IPS-NIHi11 (cell line): ENCODE measurements around the gene HOXA3.

Experiments
- DNase-seq: peaks from one replicate; pipeline ENCODE4 v3.0.0; 2012; ENCODE audit warnings: mixed read lengths, low spot score

Gene HOXA3

DNA sequence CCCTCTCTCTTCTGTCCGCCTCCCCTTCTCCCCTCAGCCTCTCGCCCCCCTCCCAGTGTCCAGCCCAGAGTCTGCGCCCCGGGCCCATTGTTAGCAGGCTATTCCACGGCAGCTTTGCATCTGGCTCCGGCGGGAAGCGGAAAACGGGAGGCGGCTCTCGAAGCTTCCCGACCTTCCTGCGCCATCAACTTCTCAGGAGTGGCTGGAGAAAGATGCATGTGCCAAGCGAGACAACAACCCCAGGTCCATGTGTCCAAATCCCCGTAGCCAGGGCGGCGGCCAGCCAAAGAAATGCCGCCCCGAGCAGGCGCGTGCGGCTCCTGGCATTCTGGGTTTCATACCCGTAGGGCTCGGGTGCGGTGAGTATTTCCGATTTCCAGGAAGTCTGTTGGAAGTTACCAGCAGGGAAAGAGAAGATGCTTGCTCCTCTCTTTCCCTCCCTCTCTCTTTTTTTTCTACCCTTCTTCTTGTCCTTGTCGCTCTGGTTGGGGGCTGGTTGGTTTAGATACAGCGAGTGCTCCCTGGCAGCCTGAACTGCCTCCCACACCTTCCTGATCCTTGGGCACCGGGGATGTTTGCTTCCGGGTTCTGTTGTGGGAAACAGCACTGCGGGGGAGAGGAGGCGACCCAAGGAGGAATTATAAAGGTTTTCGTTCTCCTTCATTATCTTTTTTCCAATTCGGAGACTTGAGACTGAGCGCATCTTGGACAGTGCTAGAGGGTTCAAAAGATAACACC lies 48.7 kb downstream of the HOXA3 start:
- no peak for DNase-seq

DNA sequence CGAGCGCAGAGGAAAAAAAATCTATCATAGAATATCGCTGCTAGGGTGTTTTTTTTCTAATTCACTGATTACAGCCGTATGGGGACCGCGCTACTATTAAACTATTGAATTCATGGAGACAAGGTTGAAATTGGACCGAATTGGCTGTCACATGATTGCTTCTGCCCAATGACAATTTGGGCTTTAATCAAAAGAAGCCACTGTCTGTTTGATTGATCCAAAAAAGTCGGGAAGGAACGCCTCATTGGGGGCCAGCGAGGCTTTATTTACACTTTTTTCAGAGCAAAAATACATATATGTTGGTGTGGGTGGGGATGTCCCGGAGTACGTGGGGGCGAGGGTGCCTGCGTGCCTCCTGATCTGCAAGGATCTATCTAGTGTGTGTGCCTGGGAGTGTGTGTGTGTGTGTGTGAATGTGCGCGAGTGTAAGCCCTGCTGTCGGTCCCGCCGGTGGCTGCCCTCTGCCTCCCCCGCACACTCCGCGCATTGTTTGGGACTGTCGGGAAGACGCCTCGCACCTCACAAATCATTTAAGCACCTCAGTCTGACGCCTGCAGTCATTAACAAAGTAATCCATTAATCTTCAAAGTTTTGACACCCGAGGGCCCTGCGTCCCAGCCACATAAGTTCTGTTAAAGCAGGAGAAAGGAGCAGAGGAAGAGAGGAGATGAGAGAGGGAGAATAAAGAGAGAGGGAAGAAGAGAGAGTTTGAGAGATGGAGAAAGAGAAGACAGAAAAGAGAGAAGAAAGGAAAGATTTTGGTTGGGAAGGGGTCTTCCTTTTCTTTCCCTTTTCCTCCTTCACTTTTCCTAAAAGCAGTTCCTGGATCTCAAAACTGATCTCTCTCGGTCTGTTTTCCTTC lies 49.6 kb downstream of the HOXA3 start, which contains the start of gene HOXA2:
HOXA2 (minus strand) TSS at position 103 of the 862 bp plus-strand sequence. CDS start 183 bp downstream, outside the sequence.
- no peak for DNase-seq

GRCh38 chr7:27101957-27102580 lies 50.3 kb downstream of the HOXA3 start:
- DNase-seq, result no peak

- DNase-seq, result no peak
These were observed 51.0 kb downstream of the HOXA3 start for GRCh38 chr7:27101171-27101956.

GRCh38 chr7:27100694-27101170 lies 51.7 kb downstream of the HOXA3 start:
- no peak for DNase-seq

- DNase-seq, result no peak
These were observed 52.7 kb downstream of the HOXA3 start for GRCh38 chr7:27099453-27100370.

DNA sequence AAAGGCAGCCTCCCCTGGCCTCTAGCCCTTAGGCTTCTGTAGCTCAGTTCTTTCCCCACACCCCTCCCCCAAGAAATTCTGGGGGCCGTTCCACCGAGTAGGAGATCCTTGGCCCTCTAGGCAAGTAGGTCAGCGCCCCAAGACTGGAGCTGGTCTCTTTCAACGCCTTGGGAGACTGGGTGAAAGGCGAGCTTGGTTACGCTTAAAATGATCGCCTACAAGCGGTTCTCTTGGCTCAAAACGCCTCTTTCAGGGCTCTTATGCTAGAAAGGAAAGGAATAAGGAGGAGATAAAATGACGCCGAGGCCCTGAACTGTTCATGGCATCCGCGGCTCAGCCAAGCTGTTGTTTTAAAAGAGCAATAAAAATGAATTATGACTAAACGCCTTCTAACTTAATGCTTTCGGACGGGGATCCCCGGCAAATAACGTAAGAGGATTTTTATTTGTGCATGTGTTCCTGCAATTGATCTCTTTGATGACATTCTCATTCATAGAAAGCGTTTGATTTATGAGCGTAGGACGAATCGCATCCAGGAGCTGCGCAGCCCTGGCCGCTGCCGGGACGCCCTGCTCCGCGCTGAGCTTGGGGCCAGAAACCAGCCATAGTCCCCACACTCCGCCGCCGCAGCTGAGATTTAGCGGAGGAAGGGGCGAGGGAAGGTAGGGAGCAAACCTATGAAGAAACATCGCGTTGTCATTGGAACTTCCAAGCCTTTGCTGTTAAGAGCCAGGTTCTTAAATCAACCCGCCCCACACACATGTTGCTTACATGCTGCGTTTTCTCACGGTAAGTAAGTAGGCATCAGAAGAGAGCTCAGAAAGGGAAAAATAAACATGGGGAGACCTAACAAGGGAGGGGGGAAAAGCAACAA lies 53.6 kb downstream of the HOXA3 start:
- DNase-seq, result no peak

DNA sequence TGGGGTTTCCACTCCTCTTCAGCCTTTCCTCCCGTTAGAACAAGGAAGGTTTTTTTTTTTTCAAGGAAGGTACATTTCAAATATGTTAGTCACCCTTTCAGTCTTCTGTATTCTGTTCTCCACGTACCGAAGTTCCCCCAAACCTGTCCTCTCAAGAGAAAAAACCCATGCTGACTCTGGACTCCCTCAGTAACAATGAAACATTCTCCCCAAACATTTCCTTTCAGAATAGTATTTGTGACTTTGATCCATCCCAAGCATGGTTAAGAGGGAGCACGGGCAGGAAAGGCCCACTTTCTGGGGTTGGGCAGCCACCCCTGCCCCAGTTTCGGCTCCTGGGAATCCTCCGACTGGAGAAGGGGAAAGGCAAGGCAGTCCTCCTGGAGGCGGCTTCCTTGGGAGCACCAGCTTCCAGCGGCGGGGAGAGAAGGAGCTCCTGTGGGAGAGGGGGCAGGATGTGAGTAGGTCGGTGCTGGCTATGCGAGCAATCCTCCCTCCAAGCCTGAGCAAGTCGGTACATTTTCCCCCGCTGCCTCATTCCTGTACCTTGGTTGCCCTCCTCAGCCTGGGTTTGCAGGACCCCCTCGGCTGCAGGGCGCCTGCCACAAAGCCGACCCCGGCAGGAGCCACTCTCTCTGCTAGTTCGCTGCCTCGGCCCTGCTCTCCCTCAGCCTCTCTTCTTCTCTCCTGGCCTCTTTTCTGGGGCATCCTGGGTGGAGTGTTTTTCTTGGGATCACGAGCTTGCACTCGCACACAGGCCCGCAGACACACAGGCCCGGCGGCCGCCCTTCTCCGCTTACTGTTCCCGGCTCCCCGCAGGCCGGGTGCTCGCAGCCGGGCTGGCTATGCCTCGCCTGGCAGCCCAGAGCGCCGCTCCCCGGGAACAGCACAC lies 54.5 kb downstream of the HOXA3 start:
- DNase-seq, result no peak

DNA sequence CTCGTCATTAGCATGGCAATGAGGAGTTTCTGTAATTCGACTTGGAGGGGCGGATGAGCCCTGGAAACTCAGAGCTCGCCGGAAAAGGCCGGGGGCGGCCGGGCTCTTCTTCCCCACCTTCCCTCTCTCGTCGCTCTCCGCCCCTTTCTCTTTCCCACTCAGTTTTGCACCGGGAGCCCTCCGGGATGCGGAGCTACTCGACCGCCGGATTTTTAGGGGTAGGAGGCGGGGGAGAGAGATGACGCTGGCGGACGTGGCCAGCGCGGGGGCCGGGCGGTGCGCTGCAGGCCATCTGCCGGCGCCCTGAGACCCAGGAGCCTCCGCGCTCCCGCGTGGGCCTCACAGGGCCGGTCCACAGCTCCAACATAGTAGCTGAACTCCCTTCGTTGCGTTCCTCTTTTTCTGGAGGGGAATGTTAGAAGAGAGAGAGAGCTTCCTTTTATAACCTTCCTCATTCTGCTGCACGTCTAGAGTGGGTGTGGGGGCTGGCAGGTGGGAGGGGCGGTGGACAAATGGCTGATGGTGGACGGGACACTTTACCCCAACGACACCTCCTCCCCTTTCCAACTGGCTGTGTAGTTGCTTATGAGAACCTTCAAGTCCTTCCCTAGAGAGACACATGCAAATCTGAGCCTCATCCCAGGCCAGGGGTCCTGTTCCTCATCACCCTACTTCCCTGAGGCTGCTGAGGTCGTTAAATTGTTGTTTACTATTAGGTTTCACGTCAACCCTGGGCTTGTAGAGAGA lies 55.4 kb downstream of the HOXA3 start:
- no peak for DNase-seq

GRCh38 chr7:27095897-27096767 lies 56.3 kb downstream of the HOXA3 start, which contains the start of gene HOXA1:
Gene HOXA1, minus strand, starts transcription at chr7:27096000. Its CDS starts 88 bp downstream, at chr7:27095912.
- DNase-seq, result peak; percentile 87

- no peak for DNase-seq
These were observed 57.1 kb downstream of the HOXA3 start for GRCh38 chr7:27095050-27095896.

DNA sequence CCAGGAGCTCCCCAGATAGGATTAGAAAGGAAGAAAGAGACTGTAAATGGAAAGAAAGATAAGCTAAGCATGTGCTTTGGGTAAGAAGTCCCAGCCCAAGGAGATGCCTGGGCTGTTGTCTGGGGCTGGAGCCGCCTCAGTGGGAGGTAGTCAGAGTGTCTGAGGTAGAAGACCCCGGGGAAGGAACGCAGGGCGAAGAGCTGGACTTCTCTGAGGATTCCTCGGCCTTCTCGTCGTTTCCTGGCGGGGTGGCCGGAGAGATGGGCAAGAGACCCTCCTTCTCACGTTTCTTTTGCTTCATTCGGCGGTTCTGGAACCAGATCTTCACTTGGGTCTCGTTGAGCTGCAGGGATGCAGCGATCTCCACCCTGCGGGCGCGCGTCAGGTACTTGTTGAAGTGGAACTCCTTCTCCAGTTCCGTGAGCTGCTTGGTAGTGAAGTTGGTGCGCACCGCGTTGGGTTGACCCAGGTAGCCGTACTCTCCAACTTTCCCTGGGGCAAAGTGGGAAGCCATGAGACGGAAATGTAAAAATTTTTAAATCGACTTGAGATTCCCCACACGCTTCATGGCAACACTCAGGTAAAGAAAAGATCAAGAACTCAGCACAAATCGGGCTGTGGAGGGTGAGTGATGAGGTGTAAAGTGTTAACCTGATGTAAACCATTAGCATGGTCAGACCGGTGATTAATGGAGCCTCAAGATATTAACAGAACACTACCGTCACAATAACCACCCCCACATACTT lies 57.9 kb downstream of the HOXA3 start:
- no peak for DNase-seq

GRCh38 chr7:27093184-27093895 lies 59.0 kb downstream of the HOXA3 start:
- DNase-seq, result no peak

GRCh38 chr7:27092819-27093110 lies 59.6 kb downstream of the HOXA3 start:
- DNase-seq, result no peak
